Effector CD4-positive, alpha-beta T cell (primary cell): Measurements from ENCODE around the gene POU6F2.
"Not testable (repeated sequence)": the region's sequence is repeated elsewhere in the genome, so short reads cannot be mapped to it uniquely, and the experiment has no call there.

Experiments used
- DNase-seq: peaks from one replicate; pipeline ENCODE4 v3.0.0-alpha.2; 2020

Gene POU6F2

GRCh38 chr7:39001595-39001994, 23.9 kb downstream of the POU6F2 start:
- no peak for DNase-seq

DNA sequence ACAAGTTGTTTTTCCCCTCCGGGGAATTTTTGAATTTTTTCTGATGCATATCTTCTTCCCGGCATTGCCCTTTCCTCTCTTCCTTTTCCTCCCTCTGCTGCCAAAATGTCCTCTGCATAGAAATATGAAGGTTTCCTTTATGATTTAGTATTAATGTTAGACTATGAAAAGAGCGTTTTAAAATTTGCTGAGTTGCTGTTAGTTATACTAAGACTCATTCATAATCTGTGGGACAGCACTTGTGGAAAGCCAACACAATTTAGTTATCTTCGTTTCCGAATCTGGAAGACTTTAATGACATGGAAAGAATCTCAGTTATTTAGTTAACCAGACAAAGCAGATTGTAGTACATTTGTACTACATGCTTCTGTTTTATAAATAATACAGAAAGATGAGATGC, 25.0 kb downstream of the POU6F2 start:
- DNase-seq = no peak

GRCh38 chr7:39005036-39005435, 27.3 kb downstream of the POU6F2 start:
- DNase-seq = no peak

DNA sequence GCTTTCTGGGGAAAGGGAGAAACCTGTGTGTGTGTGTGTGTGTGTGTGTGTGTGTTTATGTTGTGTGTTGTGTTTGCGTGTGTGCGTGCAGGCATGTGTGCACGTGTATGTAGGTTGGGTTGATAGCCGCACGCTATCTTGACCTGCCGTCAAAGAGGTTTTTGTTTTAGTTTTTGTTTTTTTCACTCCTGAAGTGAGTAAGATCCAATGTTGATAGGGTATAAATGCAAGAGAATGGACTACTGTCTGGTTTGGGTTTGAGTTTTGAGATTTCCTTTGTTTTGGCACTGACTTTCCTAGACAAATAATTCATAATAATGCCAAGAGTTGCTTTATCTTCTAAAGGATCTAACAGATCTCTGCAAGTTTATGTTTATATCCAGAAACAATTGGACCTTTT, 27.8 kb downstream of the POU6F2 start:
- DNase-seq = no peak

DNA sequence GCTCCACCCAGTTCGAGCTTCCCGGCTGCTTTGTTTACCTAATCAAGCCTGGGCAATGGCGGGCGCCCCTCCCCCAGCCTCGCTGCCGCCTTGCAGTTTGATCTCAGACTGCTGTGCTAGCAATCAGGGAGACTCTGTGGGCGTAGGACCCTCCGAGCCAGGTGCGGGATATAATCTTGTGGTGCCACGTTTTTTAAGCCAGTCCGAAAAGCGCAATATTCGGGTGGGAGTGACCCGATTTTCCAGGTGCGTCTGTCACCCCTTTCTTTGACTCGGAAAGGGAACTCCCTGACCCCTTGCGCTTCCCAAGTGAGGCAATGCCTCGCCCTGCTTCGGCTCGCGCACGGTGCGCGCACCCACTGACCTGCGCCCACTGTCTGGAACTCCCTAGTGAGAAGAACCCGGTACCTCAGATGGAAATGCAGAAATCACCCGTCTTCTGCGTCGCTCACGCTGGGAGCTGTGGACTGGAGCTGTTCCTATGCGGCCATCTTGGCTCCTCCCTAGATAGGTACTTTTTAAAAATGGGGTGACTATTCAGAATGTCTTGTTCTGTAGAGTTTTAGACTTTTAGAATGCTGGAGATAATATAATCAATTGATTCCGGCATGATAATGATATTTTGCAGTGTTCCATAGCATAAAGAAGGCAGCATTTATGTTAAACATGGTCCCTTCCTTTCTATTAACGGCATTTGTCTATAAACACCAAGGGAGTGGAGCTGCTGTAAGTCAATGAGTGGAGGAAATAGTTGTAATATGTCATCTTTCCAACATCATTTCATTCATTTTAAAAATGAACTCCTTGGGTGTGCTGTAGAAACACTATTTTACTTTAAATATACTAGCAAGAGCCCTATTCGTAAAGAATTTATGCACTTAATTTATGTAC, 35.6 kb downstream of the POU6F2 start:
- not testable (repeated sequence) for DNase-seq

DNA sequence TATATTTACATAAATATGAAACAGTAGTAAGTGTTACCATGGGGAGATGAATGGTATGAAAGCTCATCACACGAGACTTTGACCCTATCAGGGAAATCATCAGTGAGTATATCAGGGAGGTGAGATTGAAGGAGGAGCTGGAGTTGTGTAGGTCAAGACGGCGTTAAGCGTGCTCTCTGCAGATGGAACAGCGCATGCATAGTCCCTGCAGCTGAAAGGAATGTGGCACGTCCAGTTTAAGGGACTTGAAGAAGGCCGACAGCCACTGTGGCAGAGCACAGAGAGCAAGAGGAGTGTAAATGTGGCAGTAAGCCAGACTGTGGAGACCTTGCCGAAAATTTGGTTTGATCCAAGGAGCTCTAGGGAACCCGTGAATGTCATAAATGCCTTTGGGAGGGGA, 38.9 kb downstream of the POU6F2 start:
- DNase-seq = no peak

DNA sequence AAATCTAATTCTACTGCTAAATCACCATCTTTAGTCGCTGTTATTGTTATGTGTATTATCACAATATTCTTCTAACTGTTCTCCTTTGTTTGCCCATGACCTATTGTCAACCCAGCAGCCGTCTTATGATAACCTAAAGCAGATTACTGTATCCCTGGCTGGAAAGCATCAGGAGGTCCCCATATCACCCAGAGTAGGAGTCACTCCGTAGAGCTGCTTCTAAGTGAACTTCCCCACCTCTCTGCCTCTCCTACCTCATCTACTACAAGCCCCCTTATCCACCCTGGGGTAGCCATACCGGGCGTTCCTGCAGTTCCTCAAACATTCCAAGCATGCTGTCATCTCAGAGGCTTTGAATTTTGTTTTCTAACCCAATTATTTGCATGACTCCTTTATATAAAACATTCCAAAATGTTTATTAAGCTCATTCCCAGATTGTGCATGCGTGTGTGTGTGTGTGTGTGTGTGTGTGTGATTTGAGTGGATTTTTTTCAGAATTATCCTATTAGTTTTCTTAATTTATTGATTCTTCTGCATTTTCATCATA, 39.7 kb downstream of the POU6F2 start:
- DNase-seq = no peak

GRCh38 chr7:39022796-39023195, 45.1 kb downstream of the POU6F2 start:
- no peak for DNase-seq

GRCh38 chr7:39027491-39027890, 49.8 kb downstream of the POU6F2 start:
- DNase-seq = no peak

DNA sequence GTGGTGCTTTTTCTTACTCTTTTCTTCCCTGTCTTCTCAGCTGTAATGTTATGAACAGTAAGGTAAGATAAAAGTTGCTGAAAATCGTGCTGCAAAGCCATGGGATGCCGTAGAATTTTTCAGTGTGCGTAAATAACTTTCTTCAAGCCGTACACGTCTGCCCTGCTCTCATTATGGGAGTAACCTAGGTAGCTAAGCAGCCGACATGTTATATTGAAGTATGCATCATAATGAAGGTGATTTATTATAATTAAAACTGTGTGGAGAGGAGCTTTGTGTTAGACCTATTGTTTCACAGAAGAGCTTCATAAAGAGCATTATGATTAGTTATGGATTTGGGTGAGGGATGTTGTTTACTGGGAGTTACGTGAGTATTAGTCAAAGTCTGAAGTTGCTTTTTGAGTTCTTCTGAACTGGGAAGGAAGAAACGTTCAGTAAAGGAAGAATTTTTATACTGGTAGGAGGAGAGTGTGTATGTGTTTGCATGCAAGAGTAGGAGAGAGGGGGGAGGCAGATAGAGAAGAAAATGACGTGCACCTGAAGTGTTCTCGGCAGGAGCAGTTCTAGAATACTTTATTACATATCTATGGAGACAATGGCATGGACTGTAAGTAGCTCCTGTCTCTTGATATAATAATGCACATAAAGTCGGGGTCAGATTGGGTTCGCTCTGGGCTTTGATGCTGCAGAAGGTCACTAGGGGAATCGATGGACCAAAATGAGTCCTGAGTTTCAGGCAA, 56.3 kb downstream of the POU6F2 start:
- no peak for DNase-seq

DNA sequence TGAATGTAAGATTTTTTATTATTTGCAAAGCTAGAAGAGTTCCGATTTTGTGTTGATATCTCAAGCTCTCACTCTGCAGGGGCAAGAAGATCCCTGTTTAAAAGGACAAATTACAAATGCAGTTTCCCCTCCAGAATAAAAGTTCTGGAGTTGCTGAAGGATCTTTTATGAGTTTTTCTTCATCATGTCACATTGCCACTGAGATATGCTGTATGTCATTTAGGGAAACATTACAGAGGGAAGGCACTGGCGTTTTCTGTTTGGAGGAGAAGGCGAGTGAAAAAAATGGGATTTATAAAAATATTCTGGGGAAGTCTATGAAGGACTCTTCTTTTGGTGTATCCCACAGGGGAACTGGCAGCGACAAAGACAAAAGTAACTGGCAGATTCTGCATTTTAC, 57.4 kb downstream of the POU6F2 start:
- no peak for DNase-seq

DNA sequence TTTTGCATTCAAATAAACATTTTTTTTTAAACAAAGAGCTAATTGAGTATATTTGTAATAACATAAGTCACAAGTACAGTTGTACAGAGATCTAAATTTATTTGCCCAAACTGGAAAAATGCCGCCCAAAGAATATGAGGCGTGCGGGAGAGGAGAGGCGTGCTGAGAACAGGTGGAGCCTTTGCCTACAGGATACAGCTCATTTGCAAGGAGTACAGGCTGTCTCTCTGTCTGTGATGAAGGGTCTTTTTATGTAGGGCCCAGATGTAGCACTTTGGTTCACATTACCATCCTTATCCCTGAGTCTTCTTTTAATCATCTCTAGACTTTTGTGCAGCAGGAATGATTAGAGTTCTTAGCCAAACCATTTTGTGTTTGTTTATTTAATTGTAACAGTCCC, 58.2 kb downstream of the POU6F2 start:
- no peak for DNase-seq

GRCh38 chr7:39042670-39043069, 65.0 kb downstream of the POU6F2 start:
- DNase-seq = no peak

- DNase-seq = no peak
These were observed 65.8 kb downstream of the POU6F2 start for GRCh38 chr7:39043531-39043930.

DNA sequence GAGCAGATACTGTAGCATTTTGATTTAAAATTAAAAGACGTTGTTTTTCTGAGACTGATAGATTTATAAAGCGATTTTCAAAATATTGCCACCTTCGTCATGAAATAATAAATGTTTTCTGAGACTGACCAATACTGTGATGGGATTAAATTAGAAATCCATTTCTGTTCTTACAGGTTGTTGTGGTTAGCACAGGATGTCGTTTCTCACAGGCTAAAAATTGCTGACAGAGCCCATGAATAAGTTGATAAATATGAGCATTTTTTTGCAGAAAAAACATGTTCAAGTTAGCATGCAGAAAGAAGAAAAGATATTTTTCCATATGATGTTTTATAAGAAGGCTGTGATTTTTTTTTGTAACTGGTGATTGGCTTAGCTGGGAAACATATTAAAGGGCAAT, 66.8 kb downstream of the POU6F2 start:
- DNase-seq = no peak

GRCh38 chr7:39045231-39045630, 67.5 kb downstream of the POU6F2 start:
- no peak for DNase-seq

DNA sequence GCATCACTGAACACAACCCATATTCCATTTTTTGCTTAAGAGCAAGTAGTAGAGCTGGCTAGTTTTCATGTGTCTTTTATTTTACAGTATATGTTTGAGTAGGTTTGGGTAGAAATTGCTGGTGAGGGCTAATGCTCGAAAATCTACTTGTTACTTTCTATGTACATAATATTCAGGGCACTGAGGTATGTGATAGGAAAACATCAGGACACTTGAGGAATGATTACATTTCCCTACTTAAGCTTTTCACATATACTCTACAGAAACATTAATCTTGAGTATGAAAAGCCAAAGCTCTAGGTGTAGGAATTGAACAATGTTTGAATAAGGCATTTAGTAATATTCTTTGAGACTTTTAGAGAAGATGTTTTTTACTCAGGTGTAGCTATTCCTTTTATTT, 73.6 kb downstream of the POU6F2 start:
- no peak for DNase-seq

DNA sequence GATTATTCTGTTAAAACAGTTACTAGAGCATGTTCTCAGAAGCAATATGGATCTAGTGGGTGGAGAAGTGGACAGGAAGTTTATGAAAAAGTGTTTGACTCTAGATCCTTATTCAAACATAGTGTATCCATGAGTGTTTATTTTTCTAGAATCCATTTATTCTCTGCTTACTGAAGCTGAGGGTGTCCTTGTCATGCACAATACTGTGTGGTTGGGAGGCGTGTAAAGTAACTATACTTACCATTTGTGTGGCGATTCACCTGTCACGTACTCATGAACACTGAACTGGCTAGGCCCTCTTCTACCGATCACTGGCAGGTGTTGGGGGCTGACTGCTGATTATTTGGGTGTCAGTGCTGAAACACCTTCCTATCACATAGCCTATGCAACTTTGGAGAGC, 74.0 kb downstream of the POU6F2 start:
- DNase-seq = no peak

GRCh38 chr7:39054731-39055130, 77.0 kb downstream of the POU6F2 start:
- DNase-seq = no peak

DNA sequence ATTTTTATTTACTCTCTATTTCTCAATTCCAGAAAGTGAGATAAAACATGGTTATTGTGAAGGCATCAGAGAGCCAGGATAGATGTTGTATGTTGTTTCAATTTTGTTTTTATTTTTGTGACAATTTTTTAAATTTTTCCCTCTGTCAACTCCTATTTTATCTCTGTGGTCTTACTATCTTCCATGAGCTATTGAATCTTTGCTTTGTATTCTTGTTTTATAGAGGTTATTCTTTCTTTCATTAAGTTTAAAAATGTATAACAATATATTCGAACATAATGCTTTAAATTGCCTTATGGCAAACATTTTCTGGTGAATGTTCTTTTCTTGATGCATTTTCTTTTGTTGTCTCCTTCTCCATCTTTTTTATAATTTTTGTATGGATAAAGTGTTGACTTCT, 78.4 kb downstream of the POU6F2 start:
- DNase-seq = no peak

GRCh38 chr7:39062811-39063210, 85.1 kb downstream of the POU6F2 start:
- no peak for DNase-seq

- no peak for DNase-seq
These were observed 91.3 kb downstream of the POU6F2 start for GRCh38 chr7:39069031-39069430.

- DNase-seq = no peak
These were observed 92.5 kb downstream of the POU6F2 start for GRCh38 chr7:39069896-39070881.
